IPS DF 4.7 (cell line): ENCODE data around the gene CKS1B.

Source experiments
- DNase-seq: peaks from one replicate; pipeline ENCODE4 v3.0.0-alpha.2; 2013; ENCODE audit warnings: low spot score; ENCODE audit errors: extremely low read depth

CKS1B gene

DNA sequence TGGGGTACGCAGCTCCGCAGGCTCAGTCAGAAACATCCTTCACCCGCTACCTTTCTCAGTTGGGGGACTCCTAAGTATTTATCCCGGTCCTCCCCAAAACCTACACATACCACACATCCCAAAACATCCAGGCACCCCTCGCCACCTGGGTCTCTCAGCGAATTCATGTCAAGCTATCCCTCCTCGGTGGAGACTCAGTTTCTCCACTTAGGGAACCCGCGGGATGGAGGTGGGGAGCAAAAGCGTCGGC is 26.9 kb downstream of the CKS1B start:
- no peak for DNase-seq

DNA sequence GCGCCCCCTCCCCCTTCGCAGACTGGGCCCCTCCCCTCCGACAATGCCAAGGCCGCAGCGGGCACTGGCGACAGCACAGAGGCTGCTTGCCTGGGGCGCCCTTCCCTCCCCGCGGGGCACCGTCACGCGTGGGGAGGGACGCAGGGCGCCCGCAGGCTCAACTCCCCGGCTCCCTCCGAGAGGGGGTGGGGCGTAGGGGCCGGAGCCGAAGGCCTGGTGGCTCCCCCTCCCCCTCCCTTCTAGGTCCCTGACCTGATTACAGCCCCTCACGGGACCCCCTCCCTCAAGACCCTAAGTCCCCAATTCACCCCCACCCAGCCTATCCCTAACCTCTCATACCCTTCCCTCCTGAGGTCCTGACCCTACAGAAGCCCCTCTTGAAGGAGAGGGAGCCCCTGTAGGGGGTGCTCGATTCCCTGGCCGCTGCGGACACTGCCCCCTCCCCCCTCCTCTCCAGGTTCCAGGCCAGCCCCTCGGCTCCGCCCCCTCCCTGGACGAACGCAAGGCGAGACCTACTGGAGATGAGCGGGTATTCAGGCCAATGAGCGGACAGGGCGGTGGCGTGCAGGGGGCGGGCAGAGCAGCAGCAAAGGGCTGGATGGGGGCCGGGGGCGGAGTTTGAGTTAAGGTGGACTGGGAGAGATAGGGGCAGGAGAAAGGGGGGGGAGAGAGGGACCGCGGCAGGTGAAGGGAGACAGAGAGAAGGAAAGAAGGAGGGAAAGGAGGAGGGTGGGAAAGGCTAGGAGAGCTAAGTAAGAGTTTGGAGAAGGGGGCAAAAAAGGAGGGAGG is 27.4 kb downstream of the CKS1B start:
- no peak for DNase-seq

DNA sequence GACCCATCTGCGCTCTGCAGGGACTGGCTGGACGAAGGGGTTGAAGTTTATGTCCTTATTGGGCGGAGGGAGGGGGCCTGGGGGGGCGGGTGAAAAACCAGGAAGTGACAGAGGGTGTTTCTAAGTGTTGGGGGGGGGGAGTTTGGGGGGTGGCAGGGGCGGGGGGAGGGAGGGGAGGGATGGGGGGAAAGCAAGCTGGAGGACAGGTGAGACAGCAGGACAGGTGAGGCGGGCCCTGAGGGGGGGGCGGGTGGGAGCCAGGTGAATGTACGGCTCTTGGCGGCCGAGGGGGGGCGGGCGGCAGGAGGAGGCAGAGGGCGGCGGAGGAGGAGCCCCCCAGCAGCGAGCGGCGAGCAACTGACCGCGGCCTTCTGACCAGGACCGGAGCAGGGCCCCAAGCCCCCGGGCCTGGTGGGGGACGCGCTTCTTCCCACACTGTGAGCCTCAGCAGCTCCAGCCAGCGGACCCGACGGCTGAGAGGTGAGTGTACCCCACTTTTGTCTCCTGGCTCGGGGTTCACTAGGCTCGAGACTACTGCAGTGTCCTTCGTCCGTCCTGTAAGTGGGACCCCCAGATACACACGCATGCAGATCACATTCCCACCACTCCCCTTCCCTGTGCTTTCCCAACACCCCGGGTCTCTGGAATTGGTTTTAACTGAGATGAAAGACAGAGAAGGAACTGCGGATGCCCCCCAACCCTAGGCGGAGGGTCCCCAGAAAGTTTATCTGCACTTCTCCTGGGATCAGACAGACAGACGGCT is 28.2 kb downstream of the CKS1B start, which contains the start of gene ZBTB7B:
TSS of gene ZBTB7B (plus strand) at position 339 of the 763 bp plus-strand sequence. CDS start 11,859 bp downstream, outside the sequence.
- no peak for DNase-seq

DNA sequence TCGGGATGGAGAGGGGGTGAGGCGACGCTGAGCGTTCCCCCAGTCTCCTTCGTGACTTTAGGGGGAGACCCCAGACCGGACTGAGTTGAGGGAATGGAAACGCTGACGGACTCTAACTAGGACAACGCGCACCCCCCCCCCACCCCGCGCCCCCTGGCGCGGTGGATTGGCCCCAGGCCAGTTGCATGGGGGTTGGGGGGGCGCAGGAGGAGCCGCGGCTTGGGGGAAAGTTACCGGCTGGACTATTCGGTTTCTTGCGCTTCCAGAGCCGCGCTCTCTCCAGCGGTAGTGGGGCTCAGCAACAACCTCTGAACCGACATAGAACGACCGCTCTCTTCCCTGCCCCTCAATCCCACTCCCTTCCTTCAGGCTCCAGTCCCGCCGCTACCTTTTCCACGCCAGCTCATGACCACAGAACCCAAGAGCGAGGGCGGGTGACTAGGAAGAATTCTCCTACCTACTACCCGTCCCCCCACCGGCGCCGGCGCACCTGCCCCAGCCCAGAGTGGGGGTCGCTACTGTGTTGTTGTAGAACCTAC is 28.8 kb downstream of the CKS1B start:
- no peak for DNase-seq

DNA sequence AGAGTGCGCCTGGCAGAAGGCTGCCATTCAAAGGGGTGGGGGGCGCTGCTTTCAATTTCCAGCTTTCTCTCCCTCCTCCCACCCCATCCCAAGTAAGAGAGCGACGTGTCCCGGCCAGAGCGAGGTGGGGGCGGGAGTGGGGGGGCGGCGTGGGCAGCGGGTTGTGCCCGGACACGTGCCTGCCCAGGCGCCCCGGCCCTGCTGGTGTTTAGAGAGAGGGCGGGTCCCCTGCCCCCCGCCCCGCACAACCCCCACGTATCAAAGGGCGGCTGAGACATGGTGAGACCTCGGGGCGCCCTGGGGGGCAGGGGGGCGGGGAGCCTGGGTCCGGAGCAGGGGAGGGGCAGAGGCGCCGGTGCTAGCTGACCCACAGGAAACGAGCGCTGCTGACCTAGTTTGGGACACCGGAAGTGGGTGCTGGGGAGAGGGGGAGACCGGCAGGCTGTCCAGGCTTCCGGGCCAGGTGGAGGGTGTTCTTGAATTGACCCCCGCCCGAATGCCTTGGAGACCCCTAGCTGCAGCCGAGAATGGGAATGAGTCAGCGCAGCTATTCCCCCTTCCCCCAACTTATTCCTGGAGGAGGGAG is 29.4 kb downstream of the CKS1B start:
- no peak for DNase-seq

DNA sequence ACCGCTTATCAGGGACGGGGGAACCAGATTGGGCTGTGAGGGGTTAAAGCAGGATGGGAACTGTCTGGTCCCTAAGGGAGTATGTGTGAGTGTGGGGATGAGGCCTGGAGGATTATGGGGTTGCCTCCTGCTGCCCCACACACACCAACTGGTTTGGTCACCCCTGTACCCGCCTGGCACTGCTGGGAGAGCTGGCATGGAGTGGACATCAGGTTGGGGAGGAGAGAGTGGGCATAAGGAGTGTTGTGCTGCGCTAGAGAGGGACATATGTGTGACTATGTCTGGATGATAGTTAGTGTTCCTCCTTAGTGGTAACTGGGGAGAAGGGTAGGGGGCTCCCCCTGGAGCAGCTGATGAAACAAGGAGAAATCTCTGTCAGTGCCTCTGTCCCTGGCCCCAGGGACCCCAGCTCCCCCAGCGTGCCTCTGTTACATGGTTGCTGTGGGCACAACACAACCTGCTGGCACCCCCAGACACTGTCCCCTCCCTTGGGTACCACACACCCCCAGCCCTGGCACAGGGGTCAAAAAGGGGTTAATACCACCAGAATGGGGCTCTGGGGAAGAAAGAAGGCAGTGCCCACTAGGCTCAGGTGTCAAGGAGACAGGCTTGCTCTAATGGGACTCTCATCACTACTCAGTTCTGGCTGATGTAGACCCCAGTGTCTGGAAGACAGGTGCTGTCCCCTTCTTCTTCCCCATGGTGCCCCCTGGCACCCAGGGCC is 30.0 kb downstream of the CKS1B start:
- no peak for DNase-seq

DNA sequence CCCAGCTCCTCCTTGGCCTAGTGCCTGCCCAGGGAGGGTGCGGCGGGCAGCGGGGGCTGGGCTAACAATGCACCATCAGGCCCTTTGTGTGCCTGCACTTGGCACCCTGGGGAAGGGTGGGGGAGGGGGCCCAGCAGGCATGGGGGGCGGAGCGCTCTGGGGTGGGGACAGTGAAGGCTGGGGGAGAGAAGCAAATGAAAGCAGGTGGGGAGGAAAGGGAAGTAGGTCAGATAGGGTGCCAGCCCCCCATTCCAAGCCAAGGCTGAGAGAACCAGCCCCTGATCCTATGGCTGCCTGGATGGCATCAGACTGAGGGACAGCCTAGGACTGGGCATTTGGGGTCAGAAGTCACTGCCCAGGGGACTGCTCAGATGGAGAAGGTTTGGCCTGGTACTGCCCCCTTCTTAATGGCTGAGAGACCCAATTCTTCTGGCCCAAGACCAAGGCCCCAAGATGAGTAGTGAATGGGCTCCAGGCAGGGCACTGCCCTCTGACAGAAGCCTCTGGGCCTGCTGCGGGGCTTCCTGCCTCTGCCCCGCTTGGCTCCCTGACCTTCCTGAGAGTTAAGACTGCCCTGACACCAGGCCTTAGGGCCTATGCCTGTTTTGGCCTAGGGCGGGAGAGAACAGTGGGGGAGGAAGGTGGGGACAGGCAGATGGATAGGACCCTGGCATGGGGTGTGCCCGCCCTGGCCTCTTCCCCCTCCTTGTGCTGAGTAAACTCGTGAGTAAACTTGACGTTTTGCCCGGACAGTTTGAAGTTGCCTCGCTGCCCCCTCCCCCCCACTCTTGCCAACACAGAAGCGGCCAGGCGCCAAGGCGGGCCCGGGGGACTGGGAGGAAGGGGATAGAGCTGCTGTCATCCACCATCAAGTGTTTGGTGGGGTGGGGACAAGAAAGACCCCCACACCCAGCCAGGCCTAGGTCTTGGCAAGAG is 30.9 kb downstream of the CKS1B start:
- no peak for DNase-seq

DNA sequence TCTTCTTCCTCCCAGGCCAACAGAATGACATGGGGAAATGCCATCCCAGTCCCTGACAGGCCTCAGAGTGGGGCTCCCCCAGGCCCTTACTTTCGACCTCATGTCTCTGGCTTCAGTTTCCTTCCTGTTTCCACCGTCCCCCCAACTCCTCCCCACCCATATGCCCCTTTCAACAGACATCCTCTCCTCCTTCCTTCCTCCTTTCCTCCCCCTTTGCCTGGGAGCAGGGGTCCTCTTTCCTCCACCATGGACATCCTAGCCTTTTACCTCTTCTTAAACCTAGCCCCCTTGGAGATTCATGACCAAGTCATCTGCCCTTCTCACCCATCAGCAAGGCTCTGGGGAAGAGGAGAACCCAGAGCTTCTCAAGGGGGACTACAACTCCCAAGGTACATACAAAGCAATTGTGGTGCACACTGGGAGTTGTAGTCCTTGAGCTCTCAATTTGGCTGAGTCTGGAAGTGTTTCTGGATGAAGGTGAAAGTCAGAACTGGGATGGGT is 32.2 kb downstream of the CKS1B start:
- DNase-seq, result no peak

DNA sequence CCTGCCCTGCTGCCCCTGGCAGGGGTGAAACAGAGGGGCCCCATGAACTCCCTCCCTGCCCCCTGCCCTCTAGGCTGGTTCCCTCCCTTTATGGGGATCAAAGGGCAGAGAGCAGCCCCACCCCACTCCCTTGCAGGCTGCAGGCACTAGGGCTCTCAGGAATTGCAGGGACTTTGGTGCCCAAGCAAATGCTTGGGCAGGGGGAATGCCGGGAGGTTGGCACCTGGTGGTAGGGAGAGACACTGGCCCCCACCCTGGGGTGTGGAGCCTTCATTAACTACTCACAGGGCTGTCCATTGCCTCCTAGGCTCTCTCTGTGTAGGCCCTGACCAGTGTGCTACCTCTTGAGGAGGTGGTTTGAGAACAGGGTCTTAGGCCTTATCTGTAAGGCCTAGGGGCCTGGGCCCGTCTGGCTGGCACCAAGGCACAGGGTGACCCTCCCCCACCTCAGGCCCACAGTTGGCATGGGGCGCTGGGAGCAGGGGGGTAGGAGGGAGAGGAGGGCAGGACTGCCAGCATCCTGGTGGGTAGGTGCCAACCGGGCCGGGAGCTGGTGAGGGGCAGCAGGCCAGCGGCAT is 32.9 kb downstream of the CKS1B start:
- no peak for DNase-seq

DNA sequence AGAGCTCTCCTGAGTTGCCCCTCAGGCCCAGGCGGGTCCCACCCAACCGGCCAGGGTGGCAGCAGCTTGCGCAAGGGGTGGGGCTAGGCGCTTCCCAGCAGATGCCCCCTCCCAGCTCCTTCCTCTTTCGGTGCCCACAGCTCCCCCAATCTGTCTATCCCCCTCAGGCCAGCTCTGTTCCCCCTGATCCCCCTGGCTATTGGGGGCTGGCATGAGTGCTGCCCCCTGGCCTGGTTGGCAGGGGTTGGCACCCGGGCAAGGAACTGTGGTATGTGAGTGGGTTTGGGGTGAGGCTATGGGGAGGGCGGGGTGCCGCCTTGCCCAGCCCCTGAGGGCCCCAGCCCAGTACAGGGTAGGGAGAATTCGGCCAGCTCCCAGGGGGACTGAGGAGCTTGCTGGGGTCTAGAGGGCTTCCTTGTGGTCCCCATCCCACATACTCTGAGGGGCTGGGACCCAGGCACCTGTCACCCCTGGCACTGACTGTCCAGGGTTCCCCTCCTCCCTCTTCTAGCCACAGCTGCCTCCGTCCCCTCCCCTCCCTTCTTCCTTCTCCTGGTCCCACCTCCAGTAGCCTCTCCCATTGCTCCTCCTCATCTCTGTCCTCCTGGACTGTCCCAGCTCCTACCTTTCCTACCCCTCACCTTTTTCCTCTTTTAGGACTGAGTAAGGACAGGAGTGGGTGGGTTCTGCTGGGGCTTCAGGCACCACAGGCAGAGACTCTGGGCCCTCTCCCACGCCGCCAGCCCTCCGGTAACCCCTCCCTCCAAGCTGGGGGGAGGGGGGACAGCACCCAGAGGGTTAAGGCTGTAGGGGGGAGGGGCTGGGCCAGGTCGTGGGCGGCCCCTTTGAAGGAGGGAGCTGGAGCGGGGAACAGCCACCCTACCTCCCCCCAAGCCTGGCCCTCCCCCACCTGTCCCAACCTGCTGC is 33.8 kb downstream of the CKS1B start:
- no peak for DNase-seq

DNA sequence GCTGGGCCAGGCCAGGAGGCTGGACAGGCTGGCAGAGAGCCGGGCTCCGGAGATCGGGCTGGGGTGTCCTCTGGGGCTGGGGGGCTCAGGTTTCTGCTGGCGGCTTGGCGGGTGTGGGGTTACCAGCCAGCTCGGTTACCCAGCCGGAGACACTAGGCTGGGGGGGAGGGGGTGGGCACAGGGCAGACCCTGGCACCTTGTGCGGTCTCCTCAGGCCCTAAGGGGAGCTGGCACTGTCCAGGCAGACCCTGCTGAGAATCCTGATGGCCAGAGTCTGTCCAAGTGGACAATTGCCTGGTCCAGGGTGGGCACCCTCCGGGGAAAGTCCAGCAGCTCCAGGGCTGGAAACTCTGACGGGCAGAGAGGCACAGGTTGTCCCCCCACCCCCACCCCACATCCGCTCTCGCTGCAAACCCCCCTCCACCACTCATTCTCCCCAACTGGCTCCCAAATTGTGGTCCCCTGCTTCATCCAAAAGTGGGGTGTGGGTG is 34.8 kb downstream of the CKS1B start:
- DNase-seq, result no peak

DNA sequence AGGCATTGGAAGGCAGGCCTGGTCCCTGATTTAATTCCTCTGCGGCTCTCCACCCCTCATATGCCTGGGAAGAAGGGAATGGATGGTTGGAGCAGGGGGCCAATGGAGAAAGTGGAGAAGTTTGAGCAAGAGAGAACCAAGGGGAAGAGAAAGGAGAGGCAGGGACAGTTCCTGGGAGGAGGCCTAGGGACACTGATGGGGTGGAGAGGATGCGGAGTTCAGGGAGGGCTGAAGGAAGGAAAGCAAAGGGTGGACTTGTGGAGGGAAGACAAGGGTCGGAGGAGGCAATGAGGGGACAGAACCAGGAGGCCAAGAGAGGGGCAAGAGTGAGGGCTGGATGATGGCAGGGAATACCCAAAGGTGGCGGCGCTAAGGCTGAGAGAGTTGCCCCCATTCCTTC is 35.3 kb downstream of the CKS1B start:
- no peak for DNase-seq

DNA sequence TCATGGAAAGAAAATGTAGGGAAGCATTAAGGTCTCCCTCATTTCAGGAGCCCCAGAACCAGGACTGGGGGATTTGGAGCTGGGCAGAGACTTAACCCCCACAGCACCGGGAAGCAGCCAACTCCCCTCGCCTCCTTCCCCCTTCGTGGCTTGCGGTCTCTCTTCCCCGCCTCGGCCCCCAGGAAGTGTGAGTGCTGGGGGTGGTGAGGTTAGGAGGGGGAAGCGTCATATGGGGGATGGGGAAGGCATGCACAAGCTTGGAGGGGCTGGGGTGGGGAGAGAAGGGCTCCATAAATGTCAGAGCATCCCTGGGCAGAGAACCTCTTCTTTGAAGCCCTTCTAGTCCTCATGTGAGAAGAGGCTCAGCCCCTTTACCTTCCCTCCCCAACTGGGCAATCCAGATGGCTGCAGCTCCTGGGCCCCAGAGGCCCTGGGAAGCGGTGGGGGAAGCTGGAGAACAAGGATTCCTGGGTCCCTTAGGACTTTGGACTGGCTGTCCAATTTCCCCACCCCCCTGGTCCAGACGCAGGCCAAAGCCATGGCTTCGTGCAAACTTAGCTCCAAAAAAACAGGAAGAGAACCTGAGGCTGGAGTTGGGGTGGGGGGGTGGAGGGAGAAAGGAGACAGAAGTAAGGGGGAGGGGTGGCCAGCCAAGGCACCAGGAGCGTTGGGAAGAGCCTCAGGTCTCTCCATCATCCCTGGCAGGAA is 35.9 kb downstream of the CKS1B start:
- no peak for DNase-seq

DNA sequence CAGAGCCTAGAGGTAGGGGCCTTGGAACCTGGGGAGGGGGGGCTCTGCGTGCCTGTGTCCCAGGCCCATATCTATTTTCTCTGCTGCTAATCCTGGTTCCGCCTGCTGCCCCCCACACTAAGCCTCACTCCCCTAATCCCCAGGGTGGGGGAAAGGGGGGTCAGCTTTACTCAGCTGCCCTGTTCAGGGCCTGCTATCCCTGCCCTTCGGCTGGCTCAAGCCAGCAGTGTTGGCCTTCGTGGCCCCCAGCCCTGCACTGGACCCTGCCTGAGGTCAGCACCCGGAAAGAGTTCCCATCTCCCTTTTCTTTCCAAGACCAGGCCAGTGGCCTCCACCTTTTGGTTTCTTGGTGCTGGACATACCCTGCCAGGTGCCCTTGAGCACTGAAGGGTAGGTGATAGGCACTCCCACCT is 36.5 kb downstream of the CKS1B start:
- no peak for DNase-seq

DNA sequence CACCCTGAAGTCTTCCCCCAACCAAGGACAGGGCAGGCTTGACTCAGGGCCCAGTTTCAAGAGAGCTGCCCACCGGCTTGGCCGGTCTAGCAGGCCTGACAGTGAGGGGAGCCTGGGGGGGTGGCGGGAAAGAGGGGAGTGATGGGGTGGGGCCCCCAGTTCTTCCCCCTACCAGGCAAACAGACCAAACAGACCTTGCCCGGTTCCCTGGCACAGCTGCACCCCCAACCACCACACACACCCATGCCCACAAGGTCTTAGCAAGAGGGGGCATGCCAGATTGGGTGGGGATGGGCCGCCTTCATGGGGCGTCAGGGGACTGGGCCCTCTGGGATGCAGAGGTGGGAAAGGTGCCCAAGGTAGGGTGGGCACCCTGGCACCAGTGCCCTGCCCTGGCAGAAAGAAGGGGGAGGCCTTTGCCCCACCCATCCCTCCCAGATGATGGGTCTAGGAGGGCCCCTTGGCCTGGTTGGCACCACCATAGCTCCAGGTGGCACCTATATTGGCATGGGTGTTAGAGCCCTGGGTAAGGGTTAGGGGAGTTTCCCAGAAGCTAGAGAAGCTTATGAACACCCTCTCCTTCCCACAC is 37.0 kb downstream of the CKS1B start:
- DNase-seq, result no peak

DNA sequence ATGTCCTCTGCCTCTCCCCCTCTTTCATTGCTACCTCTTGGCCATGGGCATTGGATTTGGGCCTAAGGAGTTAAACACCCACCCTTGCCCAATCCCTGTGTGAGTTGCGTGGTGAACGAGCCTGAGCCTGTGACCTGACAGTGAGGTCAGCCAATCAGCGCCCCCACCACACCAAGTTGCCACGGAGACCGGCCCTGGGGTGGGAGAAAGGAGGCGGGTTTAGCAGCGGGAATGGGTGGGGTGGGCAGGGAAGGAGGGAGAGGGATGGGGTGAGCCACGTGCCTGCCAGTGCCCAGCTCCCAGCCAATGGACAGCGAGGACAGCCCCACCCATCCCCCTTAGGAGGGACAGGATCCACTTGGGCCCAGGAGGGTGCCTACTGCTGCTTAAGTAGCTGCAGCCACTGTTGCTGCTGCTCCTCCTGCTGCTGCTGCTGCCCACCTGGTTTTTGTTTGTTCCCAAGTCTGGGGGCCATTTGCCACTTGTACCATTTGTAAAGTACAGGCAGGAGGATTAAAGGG is 37.6 kb downstream of the CKS1B start:
- no peak for DNase-seq

DNA sequence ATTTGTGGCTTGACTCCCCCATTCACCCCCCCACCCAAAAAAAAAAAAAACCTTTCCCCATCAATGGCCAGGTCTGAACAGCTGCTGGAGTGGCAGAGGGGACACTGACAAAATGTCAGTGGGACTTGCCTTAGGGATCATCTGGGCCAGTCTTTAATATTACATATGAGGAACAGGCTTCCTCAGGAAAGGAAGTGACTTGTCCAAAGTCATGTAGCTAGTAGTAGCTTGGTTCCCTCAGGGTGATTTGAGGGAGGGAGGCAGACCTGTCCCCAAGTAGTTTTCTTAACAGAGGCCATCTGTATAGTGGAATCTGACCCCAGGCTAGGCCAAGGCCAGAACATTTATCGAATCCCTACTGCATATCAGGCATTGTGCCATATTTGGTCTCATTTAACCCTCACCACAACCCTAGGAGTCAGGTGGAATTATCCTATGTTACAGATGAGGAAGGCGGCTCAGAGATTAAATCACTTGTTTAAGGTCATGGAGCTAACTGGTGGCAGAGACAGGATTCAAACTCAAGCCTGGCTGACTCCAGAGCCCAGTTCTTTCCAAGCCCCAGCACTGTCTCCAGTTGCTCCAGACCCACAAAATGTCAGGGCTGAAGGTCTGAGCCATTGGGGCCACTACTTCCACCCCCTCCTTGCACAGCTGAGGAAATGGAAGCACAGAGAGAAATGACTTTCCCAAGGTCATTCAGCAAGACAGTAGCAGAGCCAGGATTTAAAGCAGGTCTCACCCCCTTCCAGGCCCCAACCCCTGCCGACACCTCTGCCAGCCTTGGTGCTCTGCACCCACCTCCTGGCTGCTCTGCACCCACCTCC is 38.5 kb downstream of the CKS1B start:
- DNase-seq, result no peak
